Smooth muscle cell (in vitro differentiated cells): ENCODE measurements around the gene TUBA4B. TPM values are rescaled to one million over a fixed set of nuclear protein-coding genes. Genes with fewer than 3 reads are reported as not detected.

ENCODE experiments used
- DNase-seq: peaks from one replicate; lab custom pipeline; 2025; ENCODE audit not compliant: unreplicated experiment; lab: John Stamatoyannopoulos, UW
- H2AFZ ChIP-seq: fragments of 200-600 bp; sonication (generic); 2 replicates; pipeline ENCODE4 v1.6.0; 2016; ENCODE audit warnings: antibody characterized with exemption, low read depth, mild to moderate bottlenecking
- H3F3A ChIP-seq: fragments of 200-600 bp; sonication (generic); 2 replicates; pipeline ENCODE4 v1.6.0; 2017; ENCODE audit warnings: antibody characterized with exemption, low read depth
- H3K27ac ChIP-seq: fragments of 200-600 bp; sonication (generic); 2 replicates; pipeline ENCODE4 v1.5.1; 2016; ENCODE audit warnings: low read depth, mild to moderate bottlenecking
- H3K27me3 ChIP-seq: fragments of 200-600 bp; sonication (generic); 2 replicates; pipeline ENCODE4 v1.6.1; 2016; ENCODE audit warnings: low read depth, mild to moderate bottlenecking
- H3K36me3 ChIP-seq: fragments of 200-600 bp; sonication (generic); 2 replicates; pipeline ENCODE4 v1.5.1; 2016; ENCODE audit warnings: low read depth
- H3K4me1 ChIP-seq: fragments of 200-600 bp; sonication (generic); 2 replicates; pipeline ENCODE4 v1.5.1; 2016; ENCODE audit warnings: low read depth
- H3K4me2 ChIP-seq: fragments of 200-600 bp; sonication (generic); 2 replicates; pipeline ENCODE4 v1.6.0; 2016; ENCODE audit warnings: mild to moderate bottlenecking
- H3K4me3 ChIP-seq: fragments of 200-600 bp; sonication (generic); 2 replicates; pipeline ENCODE4 v1.5.1; 2016; ENCODE audit warnings: mild to moderate bottlenecking
- H3K79me2 ChIP-seq: fragments of 200-600 bp; sonication (generic); 2 replicates; pipeline ENCODE4 v1.6.0; 2016; ENCODE audit warnings: low read depth, mild to moderate bottlenecking
- H3K9ac ChIP-seq: fragments of 200-600 bp; sonication (generic); 2 replicates; pipeline ENCODE4 v1.6.0; 2016; ENCODE audit warnings: low read depth
- H3K9me3 ChIP-seq: fragments of 200-600 bp; sonication (generic); replicated peaks from 2 replicates; pipeline ENCODE4 v1.5.1; 2016; ENCODE audit warnings: low read depth
- H4K20me1 ChIP-seq: fragments of 200-600 bp; sonication (generic); 2 replicates; pipeline ENCODE4 v1.6.0; 2016; ENCODE audit warnings: low read depth
- WGBS: methylation state at CpG from one replicate; pipeline ENCODE4 v1.1.7; 2016; ENCODE audit warnings: low lambda C conversion rate; 5-methylcytosine and 5-hydroxymethylcytosine counted together
- polyA plus RNA-seq: library from polyadenylated mRNA; unstranded; fragments of >200 nt; fragmentation: Nextera tagmentation; extraction: Ambion mirVana; gene quantifications from 2 replicates; pipeline ENCODE4 v1.2.1, GENCODE V29; 2016
- total RNA-seq: library from RNA; depleted of rRNA; stranded (reverse); fragments of >200 nt; gene quantifications from 2 replicates; pipeline ENCODE4 v1.2.3, GENCODE V29; 2014
- TF ChIP-seq, protein P1 (sequence below): fragments of 200-600 bp; sonication (generic); IDR thresholded peaks from 2 replicates; pipeline ENCODE4 v1.5.1; 2017; ENCODE audit warnings: borderline replicate concordance, mild to moderate bottlenecking, antibody characterized with exemption; ENCODE audit not compliant: insufficient read depth, poor library complexity, severe bottlenecking

TUBA4B gene
- total and polyA plus RNA-seq, 2 experiments from 2014 or later, result not detected

- no peaks in the 10 kb centered on the region for H3F3A ChIP-seq
- no peaks in the 10 kb centered on the region for H3K79me2 ChIP-seq
- H4K20me1 ChIP-seq, result no peaks in the 10 kb centered on the region
- no peak overlapping the region for H2AFZ ChIP-seq
- H3K9me3 ChIP-seq, result no peaks in the 10 kb centered on the region
- H3K4me3 ChIP-seq, result no peak overlapping the region
- 89% methylated on average over 14 of the region's 14 CpGs for WGBS
- no peak overlapping the region for H3K27ac ChIP-seq
- H3K9ac ChIP-seq, result no peak overlapping the region
- no peaks in the 10 kb centered on the region for H3K4me1 ChIP-seq
- no peaks in the 10 kb centered on the region for H3K36me3 ChIP-seq
- H3K27me3 ChIP-seq, result no peaks in the 10 kb centered on the region
- no peak for DNase-seq
- TF ChIP-seq, protein P1, sequence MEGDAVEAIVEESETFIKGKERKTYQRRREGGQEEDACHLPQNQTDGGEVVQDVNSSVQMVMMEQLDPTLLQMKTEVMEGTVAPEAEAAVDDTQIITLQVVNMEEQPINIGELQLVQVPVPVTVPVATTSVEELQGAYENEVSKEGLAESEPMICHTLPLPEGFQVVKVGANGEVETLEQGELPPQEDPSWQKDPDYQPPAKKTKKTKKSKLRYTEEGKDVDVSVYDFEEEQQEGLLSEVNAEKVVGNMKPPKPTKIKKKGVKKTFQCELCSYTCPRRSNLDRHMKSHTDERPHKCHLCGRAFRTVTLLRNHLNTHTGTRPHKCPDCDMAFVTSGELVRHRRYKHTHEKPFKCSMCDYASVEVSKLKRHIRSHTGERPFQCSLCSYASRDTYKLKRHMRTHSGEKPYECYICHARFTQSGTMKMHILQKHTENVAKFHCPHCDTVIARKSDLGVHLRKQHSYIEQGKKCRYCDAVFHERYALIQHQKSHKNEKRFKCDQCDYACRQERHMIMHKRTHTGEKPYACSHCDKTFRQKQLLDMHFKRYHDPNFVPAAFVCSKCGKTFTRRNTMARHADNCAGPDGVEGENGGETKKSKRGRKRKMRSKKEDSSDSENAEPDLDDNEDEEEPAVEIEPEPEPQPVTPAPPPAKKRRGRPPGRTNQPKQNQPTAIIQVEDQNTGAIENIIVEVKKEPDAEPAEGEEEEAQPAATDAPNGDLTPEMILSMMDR, result peak; percentile 29
- no peak overlapping the region for H3K4me2 ChIP-seq
These were observed 44.9 kb downstream of the TUBA4B start for GRCh38 chr2:219297766-219298456.

GRCh38 chr2:219298759-219299371, 45.8 kb downstream of the TUBA4B start:
- peak; percentile 76 for DNase-seq
- H3K27ac ChIP-seq, result no peak overlapping the region
- peak overlapping the region; percentile 23 for H3K4me2 ChIP-seq
- H4K20me1 ChIP-seq, result no peaks in the 10 kb centered on the region
- H3K9me3 ChIP-seq, result no peaks in the 10 kb centered on the region
- no peaks in the 10 kb centered on the region for H3K79me2 ChIP-seq
- no peak overlapping the region for H3K4me3 ChIP-seq
- no peak overlapping the region for H3K9ac ChIP-seq
- WGBS, result 29% methylated on average over 15 of the region's 15 CpGs
- H3K4me1 ChIP-seq, result no peaks in the 10 kb centered on the region
- no peaks in the 10 kb centered on the region for H3F3A ChIP-seq
- H3K27me3 ChIP-seq, result no peaks in the 10 kb centered on the region
- no peaks in the 10 kb centered on the region for H3K36me3 ChIP-seq
- TF ChIP-seq, protein P1, result peak; percentile 91
- H2AFZ ChIP-seq, result no peak overlapping the region

- no peaks in the 10 kb centered on the region for H4K20me1 ChIP-seq
- H3K27ac ChIP-seq, result no peak overlapping the region
- H2AFZ ChIP-seq, result no peak overlapping the region
- no peak overlapping the region for H3K9ac ChIP-seq
- H3K4me2 ChIP-seq, result no peak overlapping the region
- H3K36me3 ChIP-seq, result no peaks in the 10 kb centered on the region
- 90% methylated on average over 6 of the region's 6 CpGs for WGBS
- H3K9me3 ChIP-seq, result no peaks in the 10 kb centered on the region
- no peaks in the 10 kb centered on the region for H3K27me3 ChIP-seq
- H3K4me3 ChIP-seq, result no peak overlapping the region
- TF ChIP-seq, protein P1, result no peak
- H3K4me1 ChIP-seq, result no peaks in the 10 kb centered on the region
- no peaks in the 10 kb centered on the region for H3F3A ChIP-seq
- DNase-seq, result no peak
- H3K79me2 ChIP-seq, result no peaks in the 10 kb centered on the region
These were observed 46.3 kb downstream of the TUBA4B start for GRCh38 chr2:219299372-219299760.
